HepG2 (cell line): ENCODE measurements around the gene SLC25A20. TPM values are rescaled to one million over a fixed set of nuclear protein-coding genes. Genes with fewer than 3 reads are reported as not detected.

ENCODE experiments used
- FOXP4 ChIP-seq: sonication (generic); formaldehyde crosslinking; IDR thresholded peaks from 2 replicates; pipeline ENCODE4 v1.4.0; 2020; ENCODE audit warnings: missing genetic modification reagents
- HOXD1 ChIP-seq: sonication (generic); formaldehyde crosslinking; IDR thresholded peaks from 2 replicates; pipeline ENCODE4 v1.5.0; 2020; ENCODE audit warnings: missing genetic modification reagents
- KMT2B ChIP-seq: IDR thresholded peaks from 2 replicates; pipeline ENCODE4 v1.6.1; 2016; ENCODE audit warnings: missing genetic modification reagents, missing compliant biosample characterization
- NKX3-1 ChIP-seq: sonication (generic); formaldehyde crosslinking; IDR thresholded peaks from 2 replicates; pipeline ENCODE4 v1.5.0; 2020; ENCODE audit warnings: missing genetic modification reagents
- NRL ChIP-seq: sonication (generic); formaldehyde crosslinking; IDR thresholded peaks from 2 replicates; pipeline ENCODE4 v1.5.0; 2020; ENCODE audit warnings: missing genetic modification reagents, mild to moderate bottlenecking, moderate library complexity, borderline replicate concordance
- SNRNP70 ChIP-seq: fragments of 200-400 bp; formaldehyde crosslinking; IDR thresholded peaks from 2 replicates; pipeline ENCODE4 v1.6.1; 2017; ENCODE audit warnings: mild to moderate bottlenecking, low read depth, low read length, moderate library complexity
- ZBTB3 ChIP-seq: sonication (generic); formaldehyde crosslinking; IDR thresholded peaks from 2 replicates; pipeline ENCODE4 v1.4.0; 2020; ENCODE audit warnings: low read depth, mild to moderate bottlenecking, moderate library complexity, missing genetic modification reagents, borderline replicate concordance
- ZFP90 ChIP-seq: sonication (generic); formaldehyde crosslinking; IDR thresholded peaks from 2 replicates; pipeline ENCODE4 v1.8.0; 2022; ENCODE audit warnings: missing genetic modification reagents, mild to moderate bottlenecking, inconsistent platforms, borderline replicate concordance
- ZNF274 ChIP-seq: sonication (generic); formaldehyde crosslinking; IDR thresholded peaks from 2 replicates; pipeline ENCODE4 v1.5.1; 2020; ENCODE audit warnings: mild to moderate bottlenecking, missing genetic modification reagents
- ZNF549 ChIP-seq: sonication (generic); formaldehyde crosslinking; IDR thresholded peaks from 2 replicates; pipeline ENCODE4 v1.5.0; 2020; ENCODE audit warnings: missing genetic modification reagents
- ZNF670 ChIP-seq: sonication (generic); formaldehyde crosslinking; IDR thresholded peaks from 2 replicates; pipeline ENCODE4 v1.8.0; 2022; ENCODE audit warnings: mild to moderate bottlenecking, missing genetic modification reagents, borderline replicate concordance
- polyA plus RNA-seq, 8 experiments: library from polyadenylated mRNA; depleted of rRNA in 3 of 8; stranded (reverse) in 7 of 8; unstranded in 1 of 8; fragments of >200 nt; fragmentation: Illumina TruSeq in 4 of 8; extraction: Trizol in 4 of 8; gene quantifications; 2 replicates each; pipeline versions ENCODE4 v1.2.1 to v1.2.3, GENCODE V29; 2011 to 2016; ENCODE audit warnings: low read depth in 4 of 8, missing spikeins in 1 of 8, mixed read lengths in 1 of 8; ENCODE audit not compliant: insufficient read depth in 1 of 8
- total RNA-seq, 5 experiments: library from RNA; depleted of rRNA; stranded (reverse); fragments of >200 nt; fragmentation: Illumina TruSeq; extraction: Trizol; gene quantifications; 2 replicates each; pipeline ENCODE4 v1.2.3, GENCODE V29; 2016; ENCODE audit warnings: low read depth in 1 of 5
- TF ChIP-seq, protein P1 (sequence below): IDR thresholded peaks from 2 replicates; pipeline ENCODE4 v1.6.1; 2016; ENCODE audit warnings: low read depth
- TF ChIP-seq, protein P2 (sequence below): sonication (generic); formaldehyde crosslinking; IDR thresholded peaks from 2 replicates; pipeline ENCODE4 v1.4.0; 2020; ENCODE audit warnings: missing genetic modification reagents, low read depth, mild to moderate bottlenecking, borderline replicate concordance
- TF ChIP-seq, protein P3 (sequence below): sonication (generic); formaldehyde crosslinking; IDR thresholded peaks from 2 replicates; pipeline ENCODE4 v1.4.0; 2020; ENCODE audit warnings: mild to moderate bottlenecking, missing genetic modification reagents
- TF ChIP-seq, protein P4 (sequence below), 2 experiments: sonication (generic) in 1 of 2; formaldehyde crosslinking in 1 of 2; IDR thresholded peaks; 2 replicates each; pipeline versions ENCODE4 v1.6.1 to v1.9.0; 2014 to 2022; ENCODE audit warnings: antibody characterized with exemption in 1 of 2, borderline replicate concordance in 1 of 2, inconsistent platforms in 1 of 2, low read depth in 1 of 2, missing genetic modification reagents in 1 of 2

Gene SLC25A20
- total and polyA plus RNA-seq, 2 of the 13 experiments (the other 11 are each of a cell fraction or from before 2014, with no cell fraction given) = 21.1 to 26.6 TPM

DNA sequence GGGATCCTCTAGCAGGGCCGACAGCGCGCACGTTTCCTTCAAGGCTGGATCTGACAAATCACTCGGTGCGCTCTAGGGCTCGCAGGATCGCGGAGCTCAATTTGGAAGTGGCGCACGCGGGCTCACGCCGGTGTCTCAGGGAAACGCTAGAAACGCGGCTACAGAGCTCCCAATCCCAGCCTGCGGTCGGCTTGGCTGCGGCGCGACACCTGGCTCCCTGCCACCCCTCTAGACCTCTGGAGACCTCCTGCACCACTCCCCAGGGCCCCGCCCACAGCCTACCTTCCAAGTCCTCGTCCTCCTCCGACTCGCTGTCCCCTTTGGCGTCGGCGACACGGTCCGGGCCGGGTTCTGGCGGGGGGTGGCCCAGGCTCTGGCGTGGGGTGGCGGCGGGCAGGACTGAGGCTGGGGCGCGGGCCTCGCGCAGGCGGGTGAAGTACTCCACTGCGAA is 51.6 kb downstream of the SLC25A20 start (continued):
- TF ChIP-seq NRL (CRISPR knock-in tag) (peak; percentile 29; the same call in 1 of the 2 replicates), FOXP4 (CRISPR knock-in tag) (0 out of 2 replicates have a peak, but pooled peaks have one; percentile 11), KMT2B (CRISPR knock-in tag) (peak; percentile 14; the same call in 1 of the 2 replicates), HOXD1 (no peak), ZNF549 (CRISPR knock-in tag) (0 out of 2 replicates have a peak, but pooled peaks have one; percentile 30), NKX3-1 (0 out of 2 replicates have a peak, but pooled peaks have one; percentile 66), ZNF670 (CRISPR knock-in tag) (0 out of 2 replicates have a peak, but pooled peaks have one; percentile 76), ZNF274 (CRISPR knock-in tag) (0 out of 2 replicates have a peak, but pooled peaks have one; percentile 55), SNRNP70 (no peak), ZFP90 (CRISPR knock-in tag) (0 out of 2 replicates have a peak, but pooled peaks have one; percentile 42), ZBTB3 (CRISPR knock-in tag) (no peak)
- TF ChIP-seq, protein P1, sequence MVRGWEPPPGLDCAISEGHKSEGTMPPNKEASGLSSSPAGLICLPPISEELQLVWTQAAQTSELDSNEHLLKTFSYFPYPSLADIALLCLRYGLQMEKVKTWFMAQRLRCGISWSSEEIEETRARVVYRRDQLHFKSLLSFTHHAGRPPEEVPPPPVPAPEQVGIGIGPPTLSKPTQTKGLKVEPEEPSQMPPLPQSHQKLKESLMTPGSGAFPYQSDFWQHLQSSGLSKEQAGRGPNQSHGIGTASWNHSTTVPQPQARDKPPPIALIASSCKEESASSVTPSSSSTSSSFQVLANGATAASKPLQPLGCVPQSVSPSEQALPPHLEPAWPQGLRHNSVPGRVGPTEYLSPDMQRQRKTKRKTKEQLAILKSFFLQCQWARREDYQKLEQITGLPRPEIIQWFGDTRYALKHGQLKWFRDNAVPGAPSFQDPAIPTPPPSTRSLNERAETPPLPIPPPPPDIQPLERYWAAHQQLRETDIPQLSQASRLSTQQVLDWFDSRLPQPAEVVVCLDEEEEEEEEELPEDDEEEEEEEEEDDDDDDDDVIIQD (CRISPR knock-in tag) = 0 out of 2 replicates have a peak, but pooled peaks have one; percentile 12
- TF ChIP-seq, protein P2, sequence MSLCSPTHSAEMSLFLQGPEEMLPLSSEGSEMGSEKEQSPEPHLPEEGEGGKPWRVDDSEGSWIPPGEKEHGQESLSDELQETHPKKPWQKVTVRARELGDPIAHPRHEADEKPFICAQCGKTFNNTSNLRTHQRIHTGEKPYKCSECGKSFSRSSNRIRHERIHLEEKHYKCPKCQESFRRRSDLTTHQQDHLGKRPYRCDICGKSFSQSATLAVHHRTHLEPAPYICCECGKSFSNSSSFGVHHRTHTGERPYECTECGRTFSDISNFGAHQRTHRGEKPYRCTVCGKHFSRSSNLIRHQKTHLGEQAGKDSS (CRISPR knock-in tag) = no peak
- TF ChIP-seq, protein P3, sequence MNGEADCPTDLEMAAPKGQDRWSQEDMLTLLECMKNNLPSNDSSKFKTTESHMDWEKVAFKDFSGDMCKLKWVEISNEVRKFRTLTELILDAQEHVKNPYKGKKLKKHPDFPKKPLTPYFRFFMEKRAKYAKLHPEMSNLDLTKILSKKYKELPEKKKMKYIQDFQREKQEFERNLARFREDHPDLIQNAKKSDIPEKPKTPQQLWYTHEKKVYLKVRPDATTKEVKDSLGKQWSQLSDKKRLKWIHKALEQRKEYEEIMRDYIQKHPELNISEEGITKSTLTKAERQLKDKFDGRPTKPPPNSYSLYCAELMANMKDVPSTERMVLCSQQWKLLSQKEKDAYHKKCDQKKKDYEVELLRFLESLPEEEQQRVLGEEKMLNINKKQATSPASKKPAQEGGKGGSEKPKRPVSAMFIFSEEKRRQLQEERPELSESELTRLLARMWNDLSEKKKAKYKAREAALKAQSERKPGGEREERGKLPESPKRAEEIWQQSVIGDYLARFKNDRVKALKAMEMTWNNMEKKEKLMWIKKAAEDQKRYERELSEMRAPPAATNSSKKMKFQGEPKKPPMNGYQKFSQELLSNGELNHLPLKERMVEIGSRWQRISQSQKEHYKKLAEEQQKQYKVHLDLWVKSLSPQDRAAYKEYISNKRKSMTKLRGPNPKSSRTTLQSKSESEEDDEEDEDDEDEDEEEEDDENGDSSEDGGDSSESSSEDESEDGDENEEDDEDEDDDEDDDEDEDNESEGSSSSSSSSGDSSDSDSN (CRISPR knock-in tag) = no peak; the same call in 1 of the 2 replicates
- TF ChIP-seq, protein P4, sequence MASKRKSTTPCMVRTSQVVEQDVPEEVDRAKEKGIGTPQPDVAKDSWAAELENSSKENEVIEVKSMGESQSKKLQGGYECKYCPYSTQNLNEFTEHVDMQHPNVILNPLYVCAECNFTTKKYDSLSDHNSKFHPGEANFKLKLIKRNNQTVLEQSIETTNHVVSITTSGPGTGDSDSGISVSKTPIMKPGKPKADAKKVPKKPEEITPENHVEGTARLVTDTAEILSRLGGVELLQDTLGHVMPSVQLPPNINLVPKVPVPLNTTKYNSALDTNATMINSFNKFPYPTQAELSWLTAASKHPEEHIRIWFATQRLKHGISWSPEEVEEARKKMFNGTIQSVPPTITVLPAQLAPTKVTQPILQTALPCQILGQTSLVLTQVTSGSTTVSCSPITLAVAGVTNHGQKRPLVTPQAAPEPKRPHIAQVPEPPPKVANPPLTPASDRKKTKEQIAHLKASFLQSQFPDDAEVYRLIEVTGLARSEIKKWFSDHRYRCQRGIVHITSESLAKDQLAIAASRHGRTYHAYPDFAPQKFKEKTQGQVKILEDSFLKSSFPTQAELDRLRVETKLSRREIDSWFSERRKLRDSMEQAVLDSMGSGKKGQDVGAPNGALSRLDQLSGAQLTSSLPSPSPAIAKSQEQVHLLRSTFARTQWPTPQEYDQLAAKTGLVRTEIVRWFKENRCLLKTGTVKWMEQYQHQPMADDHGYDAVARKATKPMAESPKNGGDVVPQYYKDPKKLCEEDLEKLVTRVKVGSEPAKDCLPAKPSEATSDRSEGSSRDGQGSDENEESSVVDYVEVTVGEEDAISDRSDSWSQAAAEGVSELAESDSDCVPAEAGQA (IDR thresholded peaks at IDR 0.05; ENCODE audit: low read depth) = no peak
- TF ChIP-seq, protein P4 (CRISPR knock-in tag; IDR thresholded peaks at IDR 0.05; ENCODE audit: borderline replicate concordance) = no peak
